GM18873 (cell line): ENCODE data around the gene BANP.
"Not testable (repeated sequence)": the region's sequence is repeated elsewhere in the genome, so short reads cannot be mapped to it uniquely, and the experiment has no call there.

Experiments
- ATAC-seq: cut with Tn5 transposase; IDR thresholded peaks from one replicate; pipeline ENCODE4 v1.9.1; 2021; ENCODE audit warnings: mild to moderate bottlenecking, moderate library complexity, moderate number of reproducible peaks; ENCODE audit not compliant: unreplicated experiment, low FRiP score

The BANP gene

GRCh38 chr16:87926246-87927194 lies 24.7 kb upstream of the BANP start:
- ATAC-seq, result no peak

GRCh38 chr16:87927195-87927562 lies 24.1 kb upstream of the BANP start:
- no peak for ATAC-seq

DNA sequence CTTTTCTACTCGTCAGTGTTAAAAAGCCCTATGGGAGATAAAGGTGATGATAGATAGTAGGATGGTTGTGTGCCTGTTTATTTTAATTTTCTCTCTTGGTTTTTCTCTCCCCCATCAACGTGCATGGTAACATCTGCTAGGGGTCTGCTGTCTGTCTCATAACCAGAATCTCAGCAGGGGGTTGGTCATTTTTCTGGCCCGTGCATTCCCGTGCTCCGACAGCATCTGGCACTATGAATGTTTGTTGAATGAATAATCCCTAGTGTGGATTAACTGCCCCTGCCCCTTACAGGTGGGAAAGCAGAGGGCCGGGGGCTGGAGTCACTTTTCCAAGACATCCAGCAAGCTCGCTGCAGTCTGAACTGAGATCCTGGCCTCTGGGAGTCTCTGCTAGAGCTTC lies 21.2 kb upstream of the BANP start:
- no peak for ATAC-seq

GRCh38 chr16:87930456-87930855 lies 20.8 kb upstream of the BANP start:
- ATAC-seq, result no peak

DNA sequence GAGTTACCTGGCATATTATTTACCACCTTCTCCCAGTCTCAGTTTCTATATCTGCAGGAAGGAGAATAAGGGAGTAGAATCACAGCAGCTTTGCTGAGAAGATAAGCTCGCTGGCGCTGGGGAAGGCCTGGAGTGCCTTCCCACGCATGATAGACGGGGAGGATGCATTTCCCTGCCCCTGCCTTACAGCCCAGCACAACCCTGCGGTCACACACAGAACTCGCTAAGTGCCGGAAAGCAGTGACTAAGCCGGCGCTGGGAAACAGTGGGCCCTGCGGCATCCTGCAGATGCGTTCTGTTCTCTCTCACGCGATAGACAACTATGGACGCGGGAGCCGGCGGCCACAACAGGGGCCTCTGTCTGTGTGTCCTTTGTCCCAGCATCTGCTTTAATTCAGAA lies 19.7 kb upstream of the BANP start:
- no peak for ATAC-seq

- not testable (repeated sequence) for ATAC-seq
These were observed 18.6 kb upstream of the BANP start for GRCh38 chr16:87932475-87933139.

DNA sequence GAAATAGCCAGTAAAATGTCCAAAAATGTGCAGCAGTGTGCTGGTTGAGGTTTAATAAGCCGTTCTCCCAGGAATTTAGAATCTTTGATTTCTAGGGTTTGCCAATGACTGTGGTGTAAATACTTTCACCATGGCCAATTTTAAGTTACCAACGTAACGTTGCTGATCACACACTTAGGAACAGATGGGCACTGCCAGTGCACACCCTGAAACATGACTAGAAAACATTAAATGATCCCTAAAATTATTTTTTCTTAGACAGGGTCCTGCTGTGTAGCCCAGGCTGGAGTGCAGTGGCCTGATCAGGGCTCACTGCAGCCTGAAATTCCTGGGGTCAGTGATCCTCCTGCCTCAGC lies 18.1 kb upstream of the BANP start:
- no peak for ATAC-seq

GRCh38 chr16:87934752-87935425 lies 16.3 kb upstream of the BANP start:
- ATAC-seq, result not testable (repeated sequence)

GRCh38 chr16:87936016-87936374 lies 15.2 kb upstream of the BANP start:
- not testable (repeated sequence) for ATAC-seq

DNA sequence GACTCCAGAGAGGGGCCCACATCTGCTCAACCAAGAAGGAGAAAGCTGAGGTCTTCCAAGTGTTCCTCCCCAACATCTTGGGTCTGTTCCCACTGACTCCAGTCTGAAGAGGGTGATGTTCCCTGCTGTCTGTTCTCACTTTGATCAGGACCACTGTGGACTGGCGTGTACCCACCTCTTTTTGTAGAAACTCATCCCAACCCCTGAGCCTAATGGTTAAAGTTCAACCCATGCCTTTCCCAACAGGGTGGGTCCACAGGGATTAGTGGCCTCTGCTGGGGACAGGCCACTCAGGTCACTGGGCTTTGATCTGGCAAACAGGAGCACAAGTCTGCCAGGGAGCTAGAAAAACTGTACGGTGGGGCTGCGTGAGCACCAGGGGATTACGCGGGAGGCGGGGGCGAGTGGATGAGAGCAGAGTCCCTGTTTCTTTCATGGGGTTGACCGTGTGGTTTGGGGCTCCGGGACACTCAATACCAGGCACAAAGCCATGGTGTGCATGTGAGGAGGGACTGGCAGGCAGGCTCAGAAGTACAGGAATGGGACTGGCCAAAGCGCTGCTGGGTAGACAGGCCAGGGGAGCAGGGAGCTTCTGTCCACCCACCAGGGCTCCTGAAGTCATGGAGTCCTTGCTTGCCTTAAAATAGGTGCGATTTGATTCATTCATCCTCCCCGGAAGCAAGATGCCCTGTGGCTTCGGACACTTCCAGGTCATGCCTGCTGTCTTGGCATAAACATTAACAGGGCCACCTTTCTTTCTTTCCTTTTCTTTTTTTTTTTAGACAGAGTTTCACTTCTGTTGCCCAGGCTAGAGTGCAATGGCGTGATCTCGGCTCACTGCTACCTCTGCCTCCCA lies 14.6 kb upstream of the BANP start, which contains the start of gene CA5A:
CA5A (minus strand) TSS at position 155 of the 856 bp plus-strand sequence; CDS start at position 76, 79 bp downstream.
- no peak for ATAC-seq

GRCh38 chr16:87937231-87937542 lies 14.0 kb upstream of the BANP start:
- ATAC-seq, result not testable (repeated sequence)

DNA sequence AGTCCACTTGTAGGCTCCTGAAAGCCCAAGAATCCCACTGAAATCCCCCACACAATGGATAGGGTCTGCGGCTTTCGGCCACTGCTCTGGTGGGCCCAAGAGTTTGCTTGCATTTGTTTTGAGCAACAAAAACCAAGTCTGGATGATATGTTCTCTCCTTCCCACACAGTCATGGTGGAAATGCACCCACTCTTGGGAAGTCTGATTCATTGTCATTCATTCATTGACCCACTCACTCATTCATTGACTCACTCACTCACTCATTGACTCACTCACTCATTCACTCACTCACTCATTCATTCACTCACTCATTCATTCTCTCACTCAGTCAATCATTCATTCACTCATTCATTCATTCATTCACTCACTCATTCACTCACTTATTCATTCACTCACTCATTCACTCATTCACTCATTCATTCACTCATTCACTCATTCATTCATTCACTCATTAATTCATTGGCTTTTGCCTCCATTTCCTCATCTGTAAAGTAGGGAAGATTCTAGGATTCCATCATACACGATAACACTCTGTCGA lies 12.8 kb upstream of the BANP start:
- ATAC-seq, result no peak

- ATAC-seq, result no peak
These were observed 11.4 kb upstream of the BANP start for GRCh38 chr16:87939562-87940423.

GRCh38 chr16:87942680-87943079 lies 8.6 kb upstream of the BANP start:
- no peak for ATAC-seq

DNA sequence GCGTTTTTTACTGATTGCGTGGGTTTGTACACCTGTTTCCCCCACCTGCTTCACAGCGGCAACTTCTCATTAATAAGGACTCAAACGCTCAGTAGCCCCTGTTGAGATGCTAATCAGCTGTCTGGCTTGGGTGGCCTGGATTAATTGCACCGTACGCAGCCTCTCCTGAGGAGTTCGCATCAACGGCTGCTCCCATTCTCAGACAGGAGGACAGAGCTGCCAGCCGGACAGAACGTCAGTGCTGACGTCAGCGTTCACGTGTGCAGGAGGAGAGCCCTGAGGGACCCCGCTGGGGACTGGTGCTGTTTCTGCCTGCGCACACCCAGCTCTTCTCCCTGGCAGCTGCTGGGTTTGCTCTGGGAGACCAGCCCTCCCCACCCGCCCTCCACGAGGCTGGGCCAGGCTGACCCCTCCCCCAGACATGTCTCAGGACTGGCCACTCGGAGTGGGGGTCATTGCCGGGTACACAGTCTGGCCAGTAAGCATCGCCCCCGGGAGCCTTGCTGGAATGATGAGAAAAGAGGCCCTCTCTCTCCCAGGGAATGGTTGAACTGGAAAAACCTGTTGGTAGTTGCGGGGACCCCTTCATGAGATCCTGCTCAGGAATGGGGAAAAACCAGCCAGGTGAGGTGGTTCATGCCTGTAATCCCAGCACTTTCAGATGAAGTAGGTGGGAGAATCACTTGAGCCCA lies 5.7 kb upstream of the BANP start:
- ATAC-seq, result no peak

DNA sequence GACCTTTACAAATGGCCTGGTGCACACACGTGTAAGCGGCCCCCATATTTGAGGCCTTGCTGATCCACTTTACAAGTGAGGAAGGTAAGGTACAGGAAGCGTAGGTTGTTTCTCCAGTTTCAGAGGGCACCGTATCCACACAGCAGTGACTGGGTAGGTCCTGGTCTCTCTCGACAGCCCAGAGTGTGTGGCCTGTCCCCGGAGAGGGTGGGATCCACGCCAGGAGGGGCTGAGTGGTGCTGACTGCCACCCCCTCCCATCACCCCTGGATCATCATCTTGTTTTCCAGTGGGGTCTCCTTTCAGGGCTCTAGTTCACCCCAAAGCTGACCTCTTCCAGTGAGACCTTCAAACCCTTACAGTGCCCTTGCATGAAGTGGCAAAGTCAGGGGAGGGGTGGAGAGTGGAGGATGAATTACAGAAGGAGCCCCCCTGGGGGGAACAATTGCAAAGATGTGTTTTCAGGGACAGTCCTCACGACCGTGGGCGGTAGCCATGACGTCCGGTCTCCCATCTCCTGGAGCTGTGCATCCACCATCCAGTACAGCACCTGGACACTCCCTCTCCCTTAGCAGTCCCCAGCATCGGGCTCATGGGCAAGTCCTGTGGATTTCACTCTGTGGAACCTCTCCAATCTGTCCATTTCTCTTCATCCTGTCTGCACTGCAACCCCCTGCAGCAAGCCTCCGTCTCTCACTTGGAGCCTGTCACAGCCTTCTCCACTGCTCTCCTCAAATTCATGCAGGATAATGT lies 4.5 kb upstream of the BANP start:
- no peak for ATAC-seq

DNA sequence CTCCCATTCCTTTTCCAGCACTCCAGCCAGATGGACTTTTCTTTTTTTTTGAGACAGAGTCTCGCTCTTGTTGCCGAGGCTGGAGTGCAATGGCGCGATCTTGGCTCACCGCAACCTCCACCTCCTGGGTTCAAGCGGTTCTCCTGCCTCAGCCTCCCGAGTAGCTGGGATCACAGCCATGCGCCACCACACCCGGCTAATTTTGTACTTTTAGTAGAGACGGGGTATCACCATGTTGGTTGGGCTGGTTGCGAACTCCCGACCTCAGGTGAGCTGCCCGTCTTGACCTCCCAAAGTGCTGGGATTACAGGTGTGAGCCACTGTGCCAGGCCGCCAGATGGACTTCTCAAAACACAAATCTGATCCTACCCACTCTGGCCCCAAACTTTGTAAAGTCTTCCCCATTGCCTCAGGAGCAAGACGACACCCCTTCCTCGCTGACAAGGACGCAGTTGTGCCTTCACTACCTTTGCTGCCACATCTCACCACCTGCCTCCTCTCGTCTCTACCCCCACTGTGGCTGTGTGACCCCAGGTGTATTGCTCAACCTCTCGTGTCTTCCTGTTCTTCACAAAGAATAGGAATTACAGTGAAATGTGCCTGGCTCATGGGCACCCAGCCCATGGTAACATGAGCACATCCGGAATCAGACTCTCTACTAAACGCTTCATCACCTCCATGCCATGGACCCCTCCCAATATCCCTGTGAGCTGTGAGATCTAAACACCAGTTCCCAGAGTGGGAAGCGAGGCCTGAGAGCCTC lies 3.7 kb upstream of the BANP start:
- ATAC-seq, result no peak
